Mesangial cell (primary cell): ENCODE measurements around the gene RLIM. TPM values are rescaled to one million over a fixed set of nuclear protein-coding genes. Genes with fewer than 3 reads are reported as not detected.

ENCODE experiments used
- total RNA-seq: library from RNA; depleted of rRNA; stranded (reverse); fragments of >200 nt; gene quantifications from 2 replicates; pipeline ENCODE4 v1.2.3, GENCODE V29; 2015

RLIM gene, protein sequence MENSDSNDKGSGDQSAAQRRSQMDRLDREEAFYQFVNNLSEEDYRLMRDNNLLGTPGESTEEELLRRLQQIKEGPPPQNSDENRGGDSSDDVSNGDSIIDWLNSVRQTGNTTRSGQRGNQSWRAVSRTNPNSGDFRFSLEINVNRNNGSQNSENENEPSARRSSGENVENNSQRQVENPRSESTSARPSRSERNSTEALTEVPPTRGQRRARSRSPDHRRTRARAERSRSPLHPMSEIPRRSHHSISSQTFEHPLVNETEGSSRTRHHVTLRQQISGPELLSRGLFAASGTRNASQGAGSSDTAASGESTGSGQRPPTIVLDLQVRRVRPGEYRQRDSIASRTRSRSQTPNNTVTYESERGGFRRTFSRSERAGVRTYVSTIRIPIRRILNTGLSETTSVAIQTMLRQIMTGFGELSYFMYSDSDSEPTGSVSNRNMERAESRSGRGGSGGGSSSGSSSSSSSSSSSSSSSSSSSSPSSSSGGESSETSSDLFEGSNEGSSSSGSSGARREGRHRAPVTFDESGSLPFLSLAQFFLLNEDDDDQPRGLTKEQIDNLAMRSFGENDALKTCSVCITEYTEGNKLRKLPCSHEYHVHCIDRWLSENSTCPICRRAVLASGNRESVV
- total RNA-seq: 18.5 and 20.2 TPM in 2 replicates

DNA sequence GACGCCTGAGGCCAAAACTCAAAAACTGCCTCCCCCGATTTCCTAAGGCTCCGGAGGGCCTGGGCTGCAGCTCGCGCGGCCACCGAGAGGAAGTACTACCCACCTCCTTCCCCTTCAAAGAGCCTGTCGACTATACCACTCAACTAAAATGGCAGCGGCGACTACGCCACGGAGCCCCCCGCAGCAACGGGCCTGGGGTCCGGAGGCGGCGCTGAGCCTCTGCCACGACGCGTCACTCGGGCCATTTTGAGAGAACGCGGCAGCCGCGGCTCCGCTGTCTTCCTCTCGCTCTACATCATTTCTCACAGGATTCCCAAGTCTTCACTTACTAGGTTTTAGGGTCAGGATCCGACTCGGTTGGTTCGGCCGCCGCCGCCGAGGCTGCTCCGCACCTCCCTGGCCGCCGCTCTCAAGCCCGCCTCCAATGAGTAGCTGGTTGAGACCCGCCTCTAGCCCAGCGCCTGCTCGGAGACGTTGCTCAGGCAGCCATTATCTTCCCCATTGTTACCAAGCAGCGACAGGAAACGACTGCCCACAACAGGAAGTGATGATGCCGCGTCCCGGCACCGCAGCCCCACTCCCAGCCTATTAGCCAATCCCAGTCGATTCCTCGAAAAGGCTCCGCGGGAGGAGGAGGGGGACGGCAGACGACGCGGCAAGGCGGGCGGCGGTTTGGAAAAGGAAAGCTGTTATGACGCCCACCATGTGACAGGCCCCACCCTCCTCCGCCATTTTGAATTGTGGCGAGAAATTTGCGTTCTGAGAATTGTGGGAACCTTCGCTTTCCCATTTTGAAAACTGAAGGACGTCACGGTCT, at the start of gene RLIM:
TSS of gene RLIM (minus strand) at position 532 of the 817 bp plus-strand sequence. CDS start 18,647 bp downstream, outside the sequence.

Other genes starting within 250 kb of the RLIM start
- 5.2 and 13.4 TPM in 2 replicates for gene SLC16A2, start 193.1 kb downstream of the RLIM start, total RNA-seq